C1 segment of cervical spinal cord (tissue), 14 donors: Measurements from ENCODE around the gene CHST11.

Source experiments
- DNase-seq, 14 donors: peaks; one replicate each; lab custom pipeline; 2025; lab: John Stamatoyannopoulos, UW

Gene CHST11

GRCh38 chr12:104480826-104481440 lies 24.2 kb downstream of the CHST11 start:
- DNase-seq = peak in 7 of 14 donors; percentile 5 to 39 (median 20)

- DNase-seq = no peak
Observed at GRCh38 chr12:104482113-104482512, 25.4 kb downstream of the CHST11 start.

GRCh38 chr12:104482748-104483147 lies 26.0 kb downstream of the CHST11 start:
- no peak for DNase-seq

GRCh38 chr12:104484079-104484478 lies 27.3 kb downstream of the CHST11 start:
- no peak for DNase-seq

- no peak for DNase-seq
Observed at GRCh38 chr12:104485651-104486362, 29.1 kb downstream of the CHST11 start.

- no peak for DNase-seq
Observed at GRCh38 chr12:104486363-104486750, 29.6 kb downstream of the CHST11 start.

GRCh38 chr12:104486943-104487819 lies 30.4 kb downstream of the CHST11 start:
- DNase-seq = no peak

- no peak for DNase-seq
Observed at GRCh38 chr12:104488374-104488773, 31.6 kb downstream of the CHST11 start.

GRCh38 chr12:104490186-104490585 lies 33.4 kb downstream of the CHST11 start:
- no peak for DNase-seq

GRCh38 chr12:104490850-104491249 lies 34.1 kb downstream of the CHST11 start:
- no peak for DNase-seq

- no peak for DNase-seq
Observed at GRCh38 chr12:104493496-104493895, 36.7 kb downstream of the CHST11 start.

- no peak for DNase-seq
Observed at GRCh38 chr12:104494137-104494792, 37.5 kb downstream of the CHST11 start.

- DNase-seq = no peak
Observed at GRCh38 chr12:104494793-104495158, 38.0 kb downstream of the CHST11 start.

- DNase-seq = no peak
Observed at GRCh38 chr12:104495786-104496185, 39.0 kb downstream of the CHST11 start.

- no peak for DNase-seq
Observed at GRCh38 chr12:104496336-104496735, 39.6 kb downstream of the CHST11 start.

- no peak for DNase-seq
Observed at GRCh38 chr12:104498211-104498801, 41.6 kb downstream of the CHST11 start.

- DNase-seq = no peak
Observed at GRCh38 chr12:104499668-104500332, 43.1 kb downstream of the CHST11 start.

- no peak for DNase-seq
Observed at GRCh38 chr12:104501115-104501514, 44.4 kb downstream of the CHST11 start.

- no peak for DNase-seq
Observed at GRCh38 chr12:104501660-104502059, 44.9 kb downstream of the CHST11 start.

- DNase-seq = no peak
Observed at GRCh38 chr12:104502217-104502616, 45.5 kb downstream of the CHST11 start.

GRCh38 chr12:104502638-104503037 lies 45.9 kb downstream of the CHST11 start:
- no peak for DNase-seq
